HepG2 (cell line): ENCODE data around the gene CHD9. TPM values are rescaled to one million over a fixed set of nuclear protein-coding genes. Genes with fewer than 3 reads are reported as not detected.

Source experiments
- CHD4 ChIP-seq: fragments of 200-600 bp; sonication (generic); IDR thresholded peaks from 2 replicates; pipeline ENCODE4 v1.7.0; 2017; ENCODE audit warnings: mild to moderate bottlenecking, low read length, borderline replicate concordance
- FOSL2 ChIP-seq: sonication (generic); formaldehyde crosslinking; IDR thresholded peaks from 2 replicates; pipeline ENCODE4 v1.4.0; 2020; ENCODE audit warnings: missing genetic modification reagents
- KMT2A ChIP-seq: sonication (generic); formaldehyde crosslinking; IDR thresholded peaks from 2 replicates; pipeline ENCODE4 v1.4.0; 2020; ENCODE audit warnings: missing genetic modification reagents
- MIER2 ChIP-seq: IDR thresholded peaks from 2 replicates; pipeline ENCODE4 v1.6.1; 2016; ENCODE audit warnings: missing biosample characterization, missing genetic modification reagents
- SOX5 ChIP-seq: IDR thresholded peaks from 2 replicates; pipeline ENCODE4 v1.6.1; 2016; ENCODE audit warnings: borderline replicate concordance
- ZFP41 ChIP-seq: sonication (generic); formaldehyde crosslinking; IDR thresholded peaks from 2 replicates; pipeline ENCODE4 v1.4.0; 2020; ENCODE audit warnings: mild to moderate bottlenecking, missing genetic modification reagents, borderline replicate concordance
- ZFX ChIP-seq: sonication (generic); formaldehyde crosslinking; IDR thresholded peaks from 2 replicates; pipeline ENCODE4 v1.4.0; 2020; ENCODE audit warnings: mild to moderate bottlenecking, low read depth, missing genetic modification reagents, moderate library complexity
- ZNF207 ChIP-seq: fragments of 450-650 bp; IDR thresholded peaks from 2 replicates; pipeline ENCODE4 v1.6.1; 2016; ENCODE audit warnings: antibody characterized with exemption, borderline replicate concordance
- ZNF234 ChIP-seq: sonication (generic); formaldehyde crosslinking; conservative IDR thresholded peaks from 2 replicates; pipeline ENCODE4 v1.5.1; 2020; ENCODE audit warnings: mild to moderate bottlenecking, missing genetic modification reagents
- ZNF260 ChIP-seq: sonication (generic); formaldehyde crosslinking; IDR thresholded peaks from 2 replicates; pipeline ENCODE4 v1.4.0; 2020; ENCODE audit warnings: missing genetic modification reagents, low read depth, mild to moderate bottlenecking, borderline replicate concordance
- ZNF549 ChIP-seq: sonication (generic); formaldehyde crosslinking; IDR thresholded peaks from 2 replicates; pipeline ENCODE4 v1.5.0; 2020; ENCODE audit warnings: missing genetic modification reagents
- ZNF556 ChIP-seq: sonication (generic); formaldehyde crosslinking; IDR thresholded peaks from 2 replicates; pipeline ENCODE4 v1.4.0; 2020; ENCODE audit warnings: mild to moderate bottlenecking, missing genetic modification reagents, borderline replicate concordance
- ZNF629 ChIP-seq: sonication (generic); formaldehyde crosslinking; conservative IDR thresholded peaks from 2 replicates; pipeline ENCODE4 v1.5.0; 2020; ENCODE audit warnings: missing genetic modification reagents
- ZNF83 ChIP-seq: sonication (generic); formaldehyde crosslinking; IDR thresholded peaks from 2 replicates; pipeline ENCODE4 v1.4.0; 2020; ENCODE audit warnings: missing genetic modification reagents, mild to moderate bottlenecking, borderline replicate concordance
- polyA plus RNA-seq, 8 experiments: library from polyadenylated mRNA; depleted of rRNA in 3 of 8; stranded (reverse) in 7 of 8; unstranded in 1 of 8; fragments of >200 nt; fragmentation: Illumina TruSeq in 4 of 8; extraction: Trizol in 4 of 8; gene quantifications; 2 replicates each; pipeline versions ENCODE4 v1.2.1 to v1.2.3, GENCODE V29; 2011 to 2016; ENCODE audit warnings: low read depth in 4 of 8, missing spikeins in 1 of 8, mixed read lengths in 1 of 8; ENCODE audit not compliant: insufficient read depth in 1 of 8
- total RNA-seq, 5 experiments: library from RNA; depleted of rRNA; stranded (reverse); fragments of >200 nt; fragmentation: Illumina TruSeq; extraction: Trizol; gene quantifications; 2 replicates each; pipeline ENCODE4 v1.2.3, GENCODE V29; 2016; ENCODE audit warnings: low read depth in 1 of 5
- TF ChIP-seq, protein P1 (sequence below): IDR thresholded peaks from 2 replicates; pipeline ENCODE4 v1.6.1; 2012; ENCODE audit warnings: inconsistent platforms
- TF ChIP-seq, protein P2 (sequence below): sonication (generic); formaldehyde crosslinking; IDR thresholded peaks from 2 replicates; pipeline ENCODE4 v1.9.0; 2021; ENCODE audit warnings: missing genetic modification reagents, mild to moderate bottlenecking, borderline replicate concordance
- TF ChIP-seq, protein P3 (sequence below): IDR thresholded peaks from 2 replicates; pipeline ENCODE4 v1.4.0; 2020; ENCODE audit warnings: mild to moderate bottlenecking, missing genetic modification reagents
- TF ChIP-seq, protein P4 (sequence below): sonication (generic); formaldehyde crosslinking; IDR thresholded peaks from 2 replicates; pipeline ENCODE4 v1.5.0; 2020; ENCODE audit warnings: mild to moderate bottlenecking, missing genetic modification reagents, borderline replicate concordance

The CHD9 gene
- total and polyA plus RNA-seq, 2 of the 13 experiments (the other 11 are each of a cell fraction or from before 2014, with no cell fraction given) = 23.4 to 27.7 TPM

DNA sequence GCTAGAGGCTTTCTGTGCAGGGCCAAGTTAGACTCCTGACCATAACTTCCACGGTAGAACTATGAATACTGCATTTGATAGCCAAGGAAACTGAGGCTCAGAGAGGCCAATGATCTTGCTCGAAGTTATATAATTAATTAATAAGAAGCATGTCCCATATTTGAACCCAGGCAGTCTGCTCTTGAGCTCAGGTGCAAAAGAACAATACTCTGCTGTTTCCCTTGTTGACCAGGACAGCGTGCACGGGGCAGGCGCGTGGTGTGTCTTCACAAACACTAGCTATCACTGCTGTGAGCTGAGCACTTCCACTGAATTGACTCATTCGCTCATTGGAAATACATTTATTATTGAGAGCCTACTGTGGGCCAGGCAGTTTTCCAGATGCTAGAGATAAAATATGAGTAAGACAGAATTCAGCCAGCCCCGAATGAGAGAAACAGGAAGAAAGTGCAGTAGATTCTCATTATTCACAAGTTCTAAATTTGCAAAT lies 1.6 kb downstream of the CHD9 start (continued):
- TF ChIP-seq ZFX (CRISPR knock-in tag) (peak; percentile 24; the same call in 1 of the 2 replicates), ZFP41 (CRISPR knock-in tag) (no peak), ZNF556 (no peak; the same call in 1 of the 2 replicates), ZNF234 (CRISPR knock-in tag) (no peak), FOSL2 (CRISPR knock-in tag) (peak; percentile 83), CHD4 (peak; percentile 99), ZNF549 (CRISPR knock-in tag) (no peak), ZNF260 (CRISPR knock-in tag) (no peak), KMT2A (CRISPR knock-in tag) (no peak), ZNF629 (CRISPR knock-in tag) (no peak), ZNF207 (no peak), SOX5 (CRISPR knock-in tag) (peak; percentile 98), MIER2 (CRISPR knock-in tag) (no peak), ZNF83 (CRISPR knock-in tag) (no peak)
- TF ChIP-seq, protein P1, sequence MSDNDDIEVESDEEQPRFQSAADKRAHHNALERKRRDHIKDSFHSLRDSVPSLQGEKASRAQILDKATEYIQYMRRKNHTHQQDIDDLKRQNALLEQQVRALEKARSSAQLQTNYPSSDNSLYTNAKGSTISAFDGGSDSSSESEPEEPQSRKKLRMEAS = peak; percentile 82
- TF ChIP-seq, protein P2, sequence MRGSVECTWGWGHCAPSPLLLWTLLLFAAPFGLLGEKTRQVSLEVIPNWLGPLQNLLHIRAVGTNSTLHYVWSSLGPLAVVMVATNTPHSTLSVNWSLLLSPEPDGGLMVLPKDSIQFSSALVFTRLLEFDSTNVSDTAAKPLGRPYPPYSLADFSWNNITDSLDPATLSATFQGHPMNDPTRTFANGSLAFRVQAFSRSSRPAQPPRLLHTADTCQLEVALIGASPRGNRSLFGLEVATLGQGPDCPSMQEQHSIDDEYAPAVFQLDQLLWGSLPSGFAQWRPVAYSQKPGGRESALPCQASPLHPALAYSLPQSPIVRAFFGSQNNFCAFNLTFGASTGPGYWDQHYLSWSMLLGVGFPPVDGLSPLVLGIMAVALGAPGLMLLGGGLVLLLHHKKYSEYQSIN (CRISPR knock-in tag) = no peak
- TF ChIP-seq, protein P3, sequence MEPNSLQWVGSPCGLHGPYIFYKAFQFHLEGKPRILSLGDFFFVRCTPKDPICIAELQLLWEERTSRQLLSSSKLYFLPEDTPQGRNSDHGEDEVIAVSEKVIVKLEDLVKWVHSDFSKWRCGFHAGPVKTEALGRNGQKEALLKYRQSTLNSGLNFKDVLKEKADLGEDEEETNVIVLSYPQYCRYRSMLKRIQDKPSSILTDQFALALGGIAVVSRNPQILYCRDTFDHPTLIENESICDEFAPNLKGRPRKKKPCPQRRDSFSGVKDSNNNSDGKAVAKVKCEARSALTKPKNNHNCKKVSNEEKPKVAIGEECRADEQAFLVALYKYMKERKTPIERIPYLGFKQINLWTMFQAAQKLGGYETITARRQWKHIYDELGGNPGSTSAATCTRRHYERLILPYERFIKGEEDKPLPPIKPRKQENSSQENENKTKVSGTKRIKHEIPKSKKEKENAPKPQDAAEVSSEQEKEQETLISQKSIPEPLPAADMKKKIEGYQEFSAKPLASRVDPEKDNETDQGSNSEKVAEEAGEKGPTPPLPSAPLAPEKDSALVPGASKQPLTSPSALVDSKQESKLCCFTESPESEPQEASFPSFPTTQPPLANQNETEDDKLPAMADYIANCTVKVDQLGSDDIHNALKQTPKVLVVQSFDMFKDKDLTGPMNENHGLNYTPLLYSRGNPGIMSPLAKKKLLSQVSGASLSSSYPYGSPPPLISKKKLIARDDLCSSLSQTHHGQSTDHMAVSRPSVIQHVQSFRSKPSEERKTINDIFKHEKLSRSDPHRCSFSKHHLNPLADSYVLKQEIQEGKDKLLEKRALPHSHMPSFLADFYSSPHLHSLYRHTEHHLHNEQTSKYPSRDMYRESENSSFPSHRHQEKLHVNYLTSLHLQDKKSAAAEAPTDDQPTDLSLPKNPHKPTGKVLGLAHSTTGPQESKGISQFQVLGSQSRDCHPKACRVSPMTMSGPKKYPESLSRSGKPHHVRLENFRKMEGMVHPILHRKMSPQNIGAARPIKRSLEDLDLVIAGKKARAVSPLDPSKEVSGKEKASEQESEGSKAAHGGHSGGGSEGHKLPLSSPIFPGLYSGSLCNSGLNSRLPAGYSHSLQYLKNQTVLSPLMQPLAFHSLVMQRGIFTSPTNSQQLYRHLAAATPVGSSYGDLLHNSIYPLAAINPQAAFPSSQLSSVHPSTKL (CRISPR knock-in tag) = peak; percentile 84
- TF ChIP-seq, protein P4, sequence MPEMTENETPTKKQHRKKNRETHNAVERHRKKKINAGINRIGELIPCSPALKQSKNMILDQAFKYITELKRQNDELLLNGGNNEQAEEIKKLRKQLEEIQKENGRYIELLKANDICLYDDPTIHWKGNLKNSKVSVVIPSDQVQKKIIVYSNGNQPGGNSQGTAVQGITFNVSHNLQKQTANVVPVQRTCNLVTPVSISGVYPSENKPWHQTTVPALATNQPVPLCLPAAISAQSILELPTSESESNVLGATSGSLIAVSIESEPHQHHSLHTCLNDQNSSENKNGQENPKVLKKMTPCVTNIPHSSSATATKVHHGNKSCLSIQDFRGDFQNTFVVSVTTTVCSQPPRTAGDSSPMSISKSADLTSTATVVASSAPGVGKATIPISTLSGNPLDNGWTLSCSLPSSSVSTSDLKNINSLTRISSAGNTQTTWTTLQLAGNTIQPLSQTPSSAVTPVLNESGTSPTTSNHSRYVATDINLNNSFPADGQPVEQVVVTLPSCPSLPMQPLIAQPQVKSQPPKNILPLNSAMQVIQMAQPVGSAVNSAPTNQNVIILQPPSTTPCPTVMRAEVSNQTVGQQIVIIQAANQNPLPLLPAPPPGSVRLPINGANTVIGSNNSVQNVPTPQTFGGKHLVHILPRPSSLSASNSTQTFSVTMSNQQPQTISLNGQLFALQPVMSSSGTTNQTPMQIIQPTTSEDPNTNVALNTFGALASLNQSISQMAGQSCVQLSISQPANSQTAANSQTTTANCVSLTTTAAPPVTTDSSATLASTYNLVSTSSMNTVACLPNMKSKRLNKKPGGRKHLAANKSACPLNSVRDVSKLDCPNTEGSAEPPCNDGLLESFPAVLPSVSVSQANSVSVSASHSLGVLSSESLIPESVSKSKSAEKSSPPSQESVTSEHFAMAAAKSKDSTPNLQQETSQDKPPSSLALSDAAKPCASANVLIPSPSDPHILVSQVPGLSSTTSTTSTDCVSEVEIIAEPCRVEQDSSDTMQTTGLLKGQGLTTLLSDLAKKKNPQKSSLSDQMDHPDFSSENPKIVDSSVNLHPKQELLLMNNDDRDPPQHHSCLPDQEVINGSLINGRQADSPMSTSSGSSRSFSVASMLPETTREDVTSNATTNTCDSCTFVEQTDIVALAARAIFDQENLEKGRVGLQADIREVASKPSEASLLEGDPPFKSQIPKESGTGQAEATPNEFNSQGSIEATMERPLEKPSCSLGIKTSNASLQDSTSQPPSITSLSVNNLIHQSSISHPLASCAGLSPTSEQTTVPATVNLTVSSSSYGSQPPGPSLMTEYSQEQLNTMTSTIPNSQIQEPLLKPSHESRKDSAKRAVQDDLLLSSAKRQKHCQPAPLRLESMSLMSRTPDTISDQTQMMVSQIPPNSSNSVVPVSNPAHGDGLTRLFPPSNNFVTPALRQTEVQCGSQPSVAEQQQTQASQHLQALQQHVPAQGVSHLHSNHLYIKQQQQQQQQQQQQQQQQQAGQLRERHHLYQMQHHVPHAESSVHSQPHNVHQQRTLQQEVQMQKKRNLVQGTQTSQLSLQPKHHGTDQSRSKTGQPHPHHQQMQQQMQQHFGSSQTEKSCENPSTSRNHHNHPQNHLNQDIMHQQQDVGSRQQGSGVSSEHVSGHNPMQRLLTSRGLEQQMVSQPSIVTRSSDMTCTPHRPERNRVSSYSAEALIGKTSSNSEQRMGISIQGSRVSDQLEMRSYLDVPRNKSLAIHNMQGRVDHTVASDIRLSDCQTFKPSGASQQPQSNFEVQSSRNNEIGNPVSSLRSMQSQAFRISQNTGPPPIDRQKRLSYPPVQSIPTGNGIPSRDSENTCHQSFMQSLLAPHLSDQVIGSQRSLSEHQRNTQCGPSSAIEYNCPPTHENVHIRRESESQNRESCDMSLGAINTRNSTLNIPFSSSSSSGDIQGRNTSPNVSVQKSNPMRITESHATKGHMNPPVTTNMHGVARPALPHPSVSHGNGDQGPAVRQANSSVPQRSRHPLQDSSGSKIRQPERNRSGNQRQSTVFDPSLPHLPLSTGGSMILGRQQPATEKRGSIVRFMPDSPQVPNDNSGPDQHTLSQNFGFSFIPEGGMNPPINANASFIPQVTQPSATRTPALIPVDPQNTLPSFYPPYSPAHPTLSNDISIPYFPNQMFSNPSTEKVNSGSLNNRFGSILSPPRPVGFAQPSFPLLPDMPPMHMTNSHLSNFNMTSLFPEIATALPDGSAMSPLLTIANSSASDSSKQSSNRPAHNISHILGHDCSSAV (CRISPR knock-in tag) = no peak
